Measurements from ENCODE around the gene LGALS9. TPM values are rescaled to one million over a fixed set of nuclear protein-coding genes. Genes with fewer than 3 reads are reported as not detected.

Gene LGALS9
- polyA plus RNA-seq, 1 donor from 2014 or later = not detected

GRCh38 chr17:27590864-27591263 lies 40.1 kb upstream of the LGALS9 start:
- Histone ChIP-seq H3K9me2 (ENCODE audit: insufficient read depth, low read length) (no peaks in the 10 kb centered on the region), H2AFZ (ENCODE audit: low read depth, low read length) (no peak overlapping the region), H3K36me3 (ENCODE audit: insufficient read depth, low read length) (no peaks in the 10 kb centered on the region), H3K9ac (ENCODE audit: low read length) (no peak overlapping the region), H4K20me1 (ENCODE audit: insufficient read depth) (no peaks in the 10 kb centered on the region), H3K27ac (ENCODE audit: low read length) (no peak overlapping the region), H3F3A (ENCODE audit: insufficient read depth, low read length, poor library complexity, severe bottlenecking) (no peaks in the 10 kb centered on the region), H3K4me2 (ENCODE audit: low read length) (no peak overlapping the region), H3K79me2 (replicated peaks; ENCODE audit: insufficient read depth, low read length) (no peaks in the 10 kb centered on the region), H3K4me3 (ENCODE audit: low read length) (no peak overlapping the region), H3K9me3 (ENCODE audit: low read length) (no peaks in the 10 kb centered on the region), H3K27me3 (ENCODE audit: insufficient read depth, low read depth, low read length) (no peaks in the 10 kb centered on the region)
- TF ChIP-seq SMC3 (conservative IDR thresholded peaks at IDR 0.05; ENCODE audit: poor library complexity) (no peak), REST (IDR thresholded peaks at IDR 0.05; ENCODE audit: borderline replicate concordance) (no peak), TAF1 (IDR thresholded peaks at IDR 0.05; ENCODE audit: low read depth) (no peak), EZH2 (IDR thresholded peaks at IDR 0.05; ENCODE audit: borderline replicate concordance, insufficient read depth, low read length, poor library complexity, severe bottlenecking) (no peak), CTCF (IDR thresholded peaks at IDR 0.05; ENCODE audit: poor library complexity, severe bottlenecking) (no peak), EP300 (conservative IDR thresholded peaks at IDR 0.05; ENCODE audit: poor library complexity, severe bottlenecking) (no peak), RAD21 (conservative IDR thresholded peaks at IDR 0.05) (no peak), MXI1 (conservative IDR thresholded peaks at IDR 0.05; ENCODE audit: poor library complexity, severe bottlenecking) (no peak)

GRCh38 chr17:27591986-27592385 lies 39.0 kb upstream of the LGALS9 start:
- Histone ChIP-seq H3K9me2 (ENCODE audit: insufficient read depth, low read length) (no peaks in the 10 kb centered on the region), H3F3A (ENCODE audit: insufficient read depth, low read length, poor library complexity, severe bottlenecking) (no peaks in the 10 kb centered on the region), H3K27ac (ENCODE audit: low read length) (no peak overlapping the region), H3K9ac (ENCODE audit: low read length) (no peak overlapping the region), H4K20me1 (ENCODE audit: insufficient read depth) (no peaks in the 10 kb centered on the region), H2AFZ (ENCODE audit: low read depth, low read length) (no peak overlapping the region), H3K4me3 (ENCODE audit: low read length) (no peak overlapping the region), H3K79me2 (replicated peaks; ENCODE audit: insufficient read depth, low read length) (no peaks in the 10 kb centered on the region), H3K9me3 (ENCODE audit: low read length) (no peaks in the 10 kb centered on the region), H3K27me3 (ENCODE audit: insufficient read depth, low read depth, low read length) (no peaks in the 10 kb centered on the region), H3K36me3 (ENCODE audit: insufficient read depth, low read length) (no peaks in the 10 kb centered on the region), H3K4me2 (ENCODE audit: low read length) (no peak overlapping the region)
- TF ChIP-seq RAD21 (conservative IDR thresholded peaks at IDR 0.05) = no peak
- no peak for TF ChIP-seq TAF1 (IDR thresholded peaks at IDR 0.05; ENCODE audit: low read depth)
- TF ChIP-seq POLR2AphosphoS5 (IDR thresholded peaks at IDR 0.05) = no peak
- TF ChIP-seq SMC3 (conservative IDR thresholded peaks at IDR 0.05; ENCODE audit: poor library complexity) = no peak
- no peak for TF ChIP-seq EZH2 (IDR thresholded peaks at IDR 0.05; ENCODE audit: borderline replicate concordance, insufficient read depth, low read length, poor library complexity, severe bottlenecking)
- TF ChIP-seq EP300 (conservative IDR thresholded peaks at IDR 0.05; ENCODE audit: poor library complexity, severe bottlenecking) = no peak
- TF ChIP-seq CTCF (IDR thresholded peaks at IDR 0.05; ENCODE audit: poor library complexity, severe bottlenecking) = no peak
- no peak for TF ChIP-seq REST (IDR thresholded peaks at IDR 0.05; ENCODE audit: borderline replicate concordance)
- no peak for TF ChIP-seq MXI1 (conservative IDR thresholded peaks at IDR 0.05; ENCODE audit: poor library complexity, severe bottlenecking)

All from neural cell (in vitro differentiated cells).